ENCODE data around the gene HOXA6.

The HOXA6 gene

DNA sequence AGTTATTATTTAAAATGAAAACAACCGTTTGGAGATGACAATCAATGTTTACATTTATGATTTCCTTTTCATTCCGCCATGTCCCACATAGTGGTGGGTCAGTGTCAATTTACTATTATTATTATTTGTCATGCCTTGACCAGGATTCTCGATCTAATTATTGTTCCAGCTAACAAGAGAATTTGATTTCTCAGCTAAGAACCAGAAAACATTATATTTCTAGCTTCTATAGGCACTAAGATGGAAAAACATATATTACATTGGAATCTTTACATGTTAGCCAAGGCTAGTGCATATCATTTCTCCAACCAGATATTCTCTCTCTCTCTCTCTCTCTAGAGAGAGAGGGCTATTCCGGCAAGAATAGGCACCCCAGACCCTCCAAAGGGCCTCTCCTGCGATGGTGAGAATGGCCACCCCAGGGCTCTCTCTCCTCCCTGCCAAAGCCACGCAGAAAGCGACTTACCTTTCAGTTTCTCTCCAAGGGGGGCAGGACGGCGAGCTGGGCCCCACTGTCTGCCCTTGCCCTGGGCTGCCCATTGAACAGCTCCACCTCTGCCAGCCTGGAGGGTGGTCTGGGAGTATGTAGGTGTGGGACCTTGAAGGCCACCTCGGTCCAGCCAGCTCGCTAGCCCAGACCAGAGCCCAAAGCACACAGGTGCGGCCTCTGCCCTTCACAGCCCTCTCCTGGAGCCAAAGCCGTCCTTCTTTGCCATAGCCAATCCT lies 2.4 kb upstream of the HOXA6 start:
- no peak for DNase-seq

DNA sequence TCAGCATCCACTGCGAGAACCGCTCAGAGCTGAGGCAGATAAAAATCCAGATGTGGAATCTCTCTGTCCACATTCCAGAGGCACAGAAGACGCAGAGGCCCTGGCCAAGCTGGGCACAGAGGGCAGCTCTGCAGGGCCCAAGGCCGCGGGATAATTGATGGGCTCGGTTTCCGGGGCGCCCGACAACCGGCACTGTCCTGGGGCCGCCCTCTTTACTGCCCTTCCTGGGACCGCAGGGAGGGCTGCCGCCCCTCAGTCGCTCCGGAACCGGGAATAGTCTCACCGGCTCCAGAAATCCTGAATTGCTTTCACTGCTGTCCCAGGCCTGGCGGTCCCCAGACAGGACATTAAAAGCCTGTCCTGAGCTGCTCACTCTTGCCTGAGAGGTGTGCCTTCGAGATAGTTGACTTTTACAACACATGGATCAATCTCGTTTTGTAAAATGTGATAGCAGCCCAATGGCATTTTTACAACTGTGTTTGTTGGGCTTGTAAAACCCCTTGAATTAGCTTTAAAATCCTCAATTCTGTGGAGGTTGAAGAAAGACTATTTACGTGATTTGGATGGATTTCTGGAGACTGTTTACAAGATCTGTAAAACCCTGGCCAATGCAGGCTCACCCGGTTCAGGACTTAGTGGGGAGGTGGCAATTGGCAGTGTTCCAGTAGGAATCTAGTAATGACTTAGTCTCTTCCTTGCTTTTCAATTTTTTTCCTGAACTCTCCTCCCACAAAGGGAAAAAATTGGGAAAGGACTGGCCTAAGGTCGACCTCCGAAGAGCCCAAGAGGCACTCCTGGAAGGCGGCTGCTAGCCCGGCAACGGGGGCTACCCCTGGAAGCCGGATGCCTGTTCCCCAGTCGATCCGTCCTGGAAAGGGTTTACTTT lies 1.4 kb upstream of the HOXA6 start:
- DNase-seq = no peak

DNA sequence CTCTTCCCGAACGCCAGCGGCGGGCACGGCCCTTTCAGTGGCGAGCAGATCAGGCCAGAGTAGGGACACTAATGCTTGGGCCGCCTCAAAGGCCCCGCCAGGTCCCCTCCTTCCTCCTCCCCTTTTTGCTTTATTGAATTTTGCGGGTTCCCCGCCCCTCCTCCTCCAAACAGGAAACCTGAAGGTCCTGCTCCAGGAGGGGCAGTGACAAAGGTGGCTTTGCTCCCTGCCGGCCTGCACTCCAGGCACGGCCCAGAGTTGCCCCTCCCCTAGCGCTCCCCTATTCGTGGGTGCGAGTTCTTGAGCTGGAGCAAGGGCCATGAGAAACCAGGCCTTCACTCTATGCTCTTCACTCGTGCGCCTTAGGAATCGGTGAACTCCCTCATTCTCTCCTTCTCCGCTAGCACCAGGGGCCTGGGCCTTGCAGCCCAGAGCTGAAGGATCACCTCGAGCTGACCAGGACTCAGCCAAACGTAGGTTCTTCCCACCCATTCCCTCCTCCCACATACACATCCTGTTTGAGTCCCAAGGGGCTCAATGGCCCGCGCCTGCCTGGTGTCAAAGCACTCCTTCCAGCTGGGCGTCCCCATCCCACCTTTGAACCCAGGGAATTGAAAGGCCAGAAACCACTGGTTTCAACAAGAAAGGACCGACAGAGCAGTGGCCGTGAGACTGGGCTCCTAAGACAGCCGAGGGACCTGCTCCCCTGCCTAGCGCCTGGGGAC lies 619 bp upstream of the HOXA6 start:
- no peak for DNase-seq

DNA sequence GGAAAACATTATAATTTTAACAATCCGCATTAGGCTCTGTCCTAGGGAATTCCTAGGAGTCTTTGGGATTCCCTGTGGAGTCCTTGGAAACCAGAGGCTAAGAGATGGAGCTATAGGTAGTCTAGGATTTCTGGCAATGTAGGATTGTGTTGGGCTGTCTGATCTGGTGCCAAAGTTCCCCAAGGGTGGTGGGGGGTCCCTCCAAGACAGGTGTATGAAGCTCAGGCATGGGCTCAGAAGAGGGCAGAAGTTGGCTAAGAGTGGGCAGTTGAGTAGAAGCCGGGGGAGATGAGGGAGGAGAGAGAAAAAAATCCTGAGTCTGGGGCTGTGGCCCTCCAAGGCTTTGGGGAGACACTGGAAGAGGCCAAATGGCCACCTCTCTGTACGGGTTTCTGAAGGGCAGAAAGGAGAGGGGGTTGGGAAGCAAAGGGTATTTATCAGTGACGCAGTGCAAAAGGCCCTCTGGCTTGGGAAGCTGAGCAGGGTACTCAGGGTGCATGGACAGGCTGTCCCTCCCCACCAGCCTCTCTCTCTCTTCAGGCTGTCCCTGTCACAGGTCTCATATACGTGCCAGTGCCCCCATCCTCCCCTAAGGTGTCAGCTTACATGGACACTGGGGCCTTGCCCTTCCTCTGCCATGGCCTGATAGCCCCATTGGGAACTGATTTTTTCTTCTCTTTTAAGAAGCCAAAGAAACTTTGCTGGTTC lies 929 bp downstream of the HOXA6 start:
- no peak for DNase-seq

DNA sequence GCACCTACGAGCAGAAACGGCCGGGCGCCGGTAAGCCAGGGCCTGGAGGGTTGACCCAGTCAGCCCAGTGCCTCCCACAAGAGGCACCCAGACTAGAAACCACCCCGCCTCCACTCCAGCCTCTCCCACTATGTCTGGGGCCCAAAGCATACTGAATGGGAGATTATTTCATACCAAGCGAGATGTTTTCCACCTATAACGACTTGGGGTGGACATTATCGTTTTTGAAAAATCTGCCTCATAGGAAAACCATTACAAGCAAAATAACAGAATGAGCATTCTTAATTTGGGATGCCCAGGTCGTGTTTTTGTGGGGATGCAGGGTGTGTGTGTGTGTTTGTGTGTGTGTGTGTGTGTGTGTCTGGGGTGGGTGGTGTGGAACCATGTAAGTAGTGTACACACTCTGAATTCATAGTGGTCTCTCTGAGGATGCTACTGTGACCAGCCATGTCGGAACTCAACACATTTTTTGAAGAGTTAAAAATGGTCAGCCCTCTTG lies 1.6 kb downstream of the HOXA6 start:
- no peak for DNase-seq

DNA sequence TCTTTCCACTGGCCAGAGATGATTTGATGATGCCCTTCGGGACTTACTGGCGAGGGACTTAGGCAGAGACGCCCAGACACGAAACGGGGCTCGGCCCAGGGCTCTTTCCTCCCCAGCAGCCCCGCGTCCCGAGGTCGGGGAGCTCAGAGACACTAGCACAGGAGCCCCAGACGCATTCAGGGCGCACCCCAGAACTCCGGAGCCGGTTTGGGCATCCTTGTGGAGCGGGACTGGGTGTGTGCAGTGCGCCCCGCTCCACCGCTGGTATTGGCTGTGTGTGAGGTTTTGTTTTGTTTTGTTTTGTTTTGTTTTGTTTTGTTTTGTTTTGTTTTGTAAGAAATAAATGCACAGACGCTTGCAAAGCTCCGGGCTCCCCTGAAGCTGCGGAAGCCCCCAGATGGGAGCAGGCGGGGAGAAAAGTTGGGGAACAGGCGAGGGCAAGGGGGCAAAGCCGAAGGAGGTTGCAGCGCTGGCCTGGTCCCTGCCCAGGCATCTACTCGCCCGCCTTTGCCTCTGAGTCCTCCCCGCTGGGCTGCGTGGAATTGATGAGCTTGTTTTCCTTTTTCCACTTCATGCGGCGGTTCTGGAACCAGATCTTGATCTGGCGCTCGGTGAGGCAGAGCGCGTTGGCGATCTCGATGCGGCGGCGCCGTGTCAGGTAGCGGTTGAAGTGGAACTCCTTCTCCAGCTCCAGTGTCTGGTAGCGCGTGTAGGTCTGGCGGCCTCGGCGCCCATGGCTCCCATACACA lies 2.2 kb downstream of the HOXA6 start:
- DNase-seq = no peak

DNA sequence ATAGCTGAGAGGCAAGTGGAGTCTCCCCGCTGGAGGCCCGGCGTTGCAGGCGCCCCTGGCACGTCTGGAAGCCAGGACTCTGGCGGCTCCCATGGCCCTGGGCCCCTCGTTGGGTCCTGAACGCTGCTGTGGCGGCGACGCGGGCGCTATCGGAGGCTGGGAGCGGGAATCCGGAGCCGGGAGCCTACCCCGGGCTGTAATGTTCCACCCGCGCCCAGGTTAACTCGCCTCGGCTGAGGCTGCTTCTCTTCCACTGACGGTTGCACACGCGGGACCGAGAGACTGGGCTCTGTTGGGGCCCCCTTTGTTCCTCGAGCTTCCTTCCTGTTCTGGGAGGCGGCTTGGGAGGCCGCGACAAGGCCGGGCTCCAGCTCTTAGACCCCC lies 2.8 kb downstream of the HOXA6 start:
- DNase-seq = no peak

DNA sequence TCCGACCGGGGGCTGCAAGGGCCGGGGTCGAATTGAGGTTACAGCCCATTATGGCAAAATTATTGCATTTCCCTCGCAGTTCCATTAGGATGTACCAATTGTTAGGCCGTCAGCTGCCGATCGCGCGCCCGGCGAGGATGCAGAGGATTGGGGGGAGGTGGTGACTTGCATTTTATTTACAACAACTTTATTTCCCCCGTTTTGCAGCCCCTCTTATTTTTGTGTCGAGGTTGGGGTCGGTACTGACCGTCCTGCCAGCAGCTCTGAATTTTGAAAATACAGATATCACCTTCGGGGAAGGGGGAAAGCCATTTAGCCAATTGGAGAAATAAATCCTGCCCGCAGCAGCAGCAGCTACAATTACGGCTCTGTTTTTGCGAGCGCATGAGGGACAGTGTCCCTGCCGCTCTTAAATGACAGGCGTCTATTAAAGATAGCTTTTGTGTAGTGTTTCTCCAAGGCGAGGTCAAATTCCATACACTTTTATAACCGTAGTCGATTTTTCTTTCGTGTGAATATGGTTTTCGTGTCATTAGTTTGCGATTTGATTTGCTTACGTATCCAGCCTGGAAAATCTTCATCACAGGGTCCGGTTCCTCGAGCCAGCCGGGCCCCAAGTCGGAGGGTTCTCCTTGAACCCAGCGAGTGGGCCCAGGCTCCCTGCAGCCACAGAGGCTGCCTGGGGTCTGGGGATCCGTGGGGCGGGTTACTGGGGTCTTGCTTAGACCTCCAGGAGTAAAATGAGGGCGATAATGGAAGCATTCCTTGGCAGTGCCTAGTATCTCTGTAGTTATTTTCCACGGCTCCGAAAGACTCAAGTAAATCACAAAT lies 3.4 kb downstream of the HOXA6 start:
- no peak for DNase-seq

DNA sequence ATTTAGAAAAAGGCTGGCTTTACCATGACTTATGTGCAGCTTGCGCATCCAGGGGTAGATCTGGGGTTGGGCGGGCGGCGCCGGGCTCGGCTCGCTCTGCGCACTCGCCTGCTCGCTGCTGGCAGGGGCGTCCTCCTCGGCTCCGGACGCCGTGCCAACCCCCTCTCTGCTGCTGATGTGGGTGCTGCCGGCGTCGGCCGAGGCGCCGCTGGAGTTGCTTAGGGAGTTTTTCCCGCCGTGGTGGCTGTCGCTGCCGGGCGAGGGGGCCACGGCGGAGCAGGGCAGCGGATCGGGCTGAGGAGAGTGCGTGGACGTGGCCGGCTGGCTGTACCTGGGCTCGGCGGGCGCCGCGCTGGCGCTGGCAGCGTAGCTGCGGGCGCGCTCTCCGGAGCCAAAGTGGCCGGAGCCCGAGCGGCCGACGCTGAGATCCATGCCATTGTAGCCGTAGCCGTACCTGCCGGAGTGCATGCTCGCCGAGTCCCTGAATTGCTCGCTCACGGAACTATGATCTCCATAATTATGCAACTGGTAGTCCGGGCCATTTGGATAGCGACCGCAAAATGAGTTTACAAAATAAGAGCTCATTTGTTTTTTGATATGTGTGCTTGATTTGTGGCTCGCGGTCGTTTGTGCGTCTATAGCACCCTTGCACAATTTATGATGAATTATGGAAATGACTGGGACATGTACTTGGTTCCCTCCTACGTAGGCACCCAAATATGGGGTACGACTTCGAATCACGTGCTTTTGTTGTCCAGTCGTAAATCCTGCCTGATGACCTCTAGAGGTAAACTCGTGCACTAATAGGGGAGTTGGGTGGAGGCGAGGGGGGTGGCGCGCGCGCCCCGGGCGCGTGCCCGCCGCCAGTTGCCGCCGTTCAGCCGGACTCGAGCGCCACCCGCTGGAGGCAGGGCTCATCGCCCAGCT lies 4.3 kb downstream of the HOXA6 start, which contains the start of gene HOXA5:
TSS of gene HOXA5 (minus strand) at position 659 of the 927 bp plus-strand sequence. CDS start at position 585, 74 bp downstream.
- no peak for DNase-seq

DNA sequence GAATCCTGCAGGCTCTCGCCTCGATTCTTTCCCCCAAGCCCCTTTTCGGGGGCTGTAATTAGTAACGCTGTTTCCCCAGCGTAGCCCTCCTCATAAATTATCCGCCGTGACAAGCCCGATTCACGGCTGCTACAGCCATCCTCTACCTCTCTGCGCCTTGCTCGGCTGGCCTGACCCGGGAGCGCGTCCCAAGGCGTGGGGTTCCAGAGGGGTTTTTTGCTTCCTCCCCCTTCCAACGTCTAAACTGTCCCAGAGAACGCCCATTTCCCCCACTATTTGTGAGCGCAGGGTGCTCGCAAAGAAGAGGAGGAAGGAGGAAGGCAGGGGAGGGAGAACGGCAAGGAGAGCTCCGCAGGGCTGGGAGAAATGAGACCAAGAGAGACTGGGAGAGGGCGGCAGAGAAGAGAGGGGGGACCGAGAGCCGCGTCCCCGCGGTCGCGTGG lies 5.0 kb downstream of the HOXA6 start:
- DNase-seq = no peak

DNA sequence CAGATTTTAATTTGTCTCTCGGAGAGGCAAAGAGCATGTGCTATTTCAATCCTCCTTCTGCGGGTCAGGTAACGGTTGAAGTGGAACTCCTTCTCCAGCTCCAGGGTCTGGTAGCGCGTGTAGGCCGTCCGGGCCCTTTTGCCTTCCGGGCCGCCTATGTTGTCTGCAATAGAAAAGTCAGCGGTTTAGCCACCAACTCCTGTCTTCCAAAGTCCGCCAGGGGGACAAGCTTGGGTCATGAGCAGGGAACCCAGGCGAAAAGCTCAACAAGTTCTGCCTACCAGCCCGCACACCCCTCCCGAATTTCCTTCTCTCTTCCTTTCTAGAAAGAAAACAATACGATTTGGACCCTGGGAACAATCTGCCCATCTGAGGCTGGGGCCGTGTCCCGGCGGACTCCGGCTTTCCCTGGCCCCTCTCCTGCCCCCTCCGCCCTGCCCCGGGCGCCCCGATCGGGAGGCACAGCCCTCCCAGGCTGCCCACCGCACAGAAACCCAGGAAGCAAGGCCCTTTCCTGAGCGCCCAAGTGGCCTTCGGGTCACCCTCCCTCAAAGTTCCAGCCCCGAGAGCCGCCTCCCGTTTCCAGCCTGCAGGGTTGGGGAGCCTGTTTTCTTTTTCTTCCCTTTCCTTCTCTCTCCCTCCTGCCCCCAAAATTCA lies 5.5 kb downstream of the HOXA6 start:
- DNase-seq = no peak

DNA sequence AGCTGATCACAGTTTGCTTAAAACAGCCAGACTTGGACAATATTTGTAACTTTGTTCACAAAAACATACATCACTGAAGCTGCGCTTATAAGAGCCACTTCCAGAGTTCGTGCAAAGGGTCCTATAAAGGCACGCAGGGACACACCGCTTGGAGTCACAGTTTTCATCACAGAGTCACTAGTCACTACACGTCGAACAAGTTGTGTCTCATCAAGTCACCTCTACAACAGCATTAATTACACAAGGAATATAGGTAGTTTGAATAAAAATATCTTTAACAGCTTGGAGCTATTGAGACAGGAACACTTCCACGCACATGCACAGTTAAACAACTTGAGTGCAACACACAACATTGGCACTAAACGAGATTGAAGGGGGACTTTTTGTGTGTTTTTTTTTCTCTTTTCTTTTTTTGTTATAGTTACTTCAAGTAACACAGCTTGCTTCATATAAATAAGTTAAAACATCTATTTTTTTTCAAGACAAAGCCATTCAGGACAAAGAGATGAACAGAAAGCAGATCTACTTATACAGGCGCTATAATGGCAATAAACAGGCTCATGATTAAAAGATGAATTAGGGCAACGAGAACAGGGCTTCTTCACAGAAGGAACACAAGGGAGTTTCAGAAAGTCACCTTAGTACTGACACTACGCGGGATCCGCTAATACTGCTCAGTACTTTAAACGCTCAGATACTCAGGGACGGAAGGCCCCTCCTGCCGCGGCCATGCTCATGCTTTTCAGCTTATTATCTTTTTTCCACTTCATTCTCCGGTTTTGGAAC lies 6.2 kb downstream of the HOXA6 start:
- no peak for DNase-seq

DNA sequence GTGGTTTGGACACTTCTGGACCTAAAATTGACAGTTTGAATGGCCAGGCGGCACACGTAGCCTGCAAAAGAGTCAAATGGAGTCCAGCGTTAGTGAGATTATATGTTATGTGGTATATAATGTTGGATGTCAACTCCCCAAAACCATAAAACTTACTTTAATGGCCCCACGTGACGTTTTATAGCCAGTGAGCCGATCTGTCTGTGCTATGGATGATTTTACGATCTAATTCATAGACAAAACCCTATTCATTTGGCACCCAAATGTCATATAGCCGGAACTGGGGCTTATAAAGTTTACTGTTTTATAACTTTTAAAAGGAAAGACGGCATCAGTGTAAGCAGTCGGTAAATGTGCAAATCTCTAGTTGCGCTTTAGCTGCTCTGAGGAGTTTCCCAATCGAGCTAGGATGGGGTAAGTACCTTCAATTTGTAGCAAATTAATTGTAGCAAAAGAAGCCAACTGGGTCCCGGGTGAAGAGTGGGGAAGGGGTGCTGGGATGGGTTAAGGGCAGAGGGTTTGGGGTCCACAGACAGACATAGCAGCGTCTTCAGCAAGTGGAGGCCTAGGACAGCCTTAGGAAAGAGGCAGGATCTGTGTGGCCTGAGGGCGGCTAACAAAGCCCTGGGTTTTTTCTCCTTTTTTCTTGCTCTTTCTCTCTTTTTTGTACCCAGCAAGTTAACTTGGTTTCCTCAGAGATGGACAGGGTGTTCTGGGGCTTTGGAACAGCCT lies 7.3 kb downstream of the HOXA6 start:
- no peak for DNase-seq

DNA sequence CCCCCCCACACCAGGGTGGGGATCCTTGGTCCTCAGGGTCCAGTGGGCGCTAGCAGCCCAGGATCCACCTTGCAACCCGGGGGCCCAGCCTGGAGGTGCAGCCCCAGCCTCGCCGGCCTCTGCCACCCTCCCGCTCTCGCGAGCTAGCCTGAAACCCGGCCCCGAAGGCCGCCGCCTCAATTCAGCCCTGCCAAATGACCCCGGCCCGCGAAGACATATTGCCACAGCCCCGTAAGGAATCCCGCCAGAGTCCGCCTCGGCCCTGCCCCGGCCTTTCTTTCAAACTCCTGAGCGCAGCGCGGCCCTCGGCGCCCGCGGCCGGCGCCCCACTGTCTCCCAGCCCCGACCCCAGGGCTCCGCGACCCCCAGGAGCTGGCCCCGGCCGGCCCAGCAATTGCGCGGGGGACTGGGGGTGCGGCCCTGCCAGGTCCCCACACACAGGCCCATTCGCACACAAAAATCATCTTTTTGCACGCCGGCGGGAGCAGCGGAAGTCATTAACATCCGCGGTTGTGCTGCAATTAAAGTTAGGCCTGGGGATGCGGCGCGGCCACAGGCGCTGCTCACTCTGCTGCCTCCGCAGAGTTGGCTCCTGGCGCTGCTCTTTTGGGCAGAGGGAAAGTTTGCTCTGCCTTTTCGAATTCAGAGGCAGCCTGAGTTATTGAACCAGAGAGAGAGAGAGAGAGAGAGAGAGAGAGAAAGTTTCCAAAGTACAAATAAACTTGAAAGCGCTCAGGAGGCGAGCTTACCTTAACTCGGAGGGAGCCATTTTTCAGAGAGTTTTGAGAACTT lies 8.0 kb downstream of the HOXA6 start:
- DNase-seq = no peak

DNA sequence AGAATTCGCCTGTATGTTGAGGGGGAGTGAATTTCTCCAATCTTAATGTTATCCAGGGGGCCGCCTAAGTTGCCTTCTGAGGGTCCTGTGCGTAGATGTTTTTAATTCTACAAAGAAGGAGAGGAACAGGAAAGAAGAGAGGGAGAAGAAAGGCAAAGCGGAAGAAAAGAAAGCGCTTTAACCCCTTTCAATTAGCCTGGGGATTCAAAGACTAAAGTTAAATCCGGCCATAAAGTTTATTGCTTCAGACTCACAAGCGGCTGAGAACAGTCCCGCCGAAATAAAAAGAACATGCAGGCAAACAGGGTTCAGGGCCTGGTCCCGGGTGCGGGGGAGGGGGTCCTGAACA lies 8.6 kb downstream of the HOXA6 start:
- DNase-seq = no peak

DNA sequence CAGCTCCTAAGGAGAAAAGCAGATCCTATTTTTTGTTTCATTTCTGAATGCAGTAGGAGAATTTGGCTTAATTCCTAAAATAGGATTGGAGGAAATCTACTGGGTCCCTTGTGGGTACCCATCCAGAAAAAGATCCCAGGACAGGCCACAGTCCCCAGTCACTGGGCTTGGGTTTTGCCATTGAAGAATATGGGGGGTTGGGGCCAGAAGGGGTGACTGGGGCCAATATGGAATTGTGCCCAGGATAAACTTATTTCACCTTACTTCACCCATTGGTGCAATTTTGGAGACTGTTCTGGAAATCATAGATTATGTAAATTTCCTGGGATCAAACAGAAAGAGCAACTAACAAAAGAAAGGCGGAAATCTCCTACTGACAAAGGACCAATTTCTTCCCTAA lies 9.1 kb downstream of the HOXA6 start:
- DNase-seq = no peak
